Kidney (tissue), 14 donors: Measurements from ENCODE around the gene USP2. TPM values are rescaled to one million over a fixed set of nuclear protein-coding genes. Genes with fewer than 3 reads are reported as not detected.
A peak's percentile ranks its signal among the peaks of the same experiment; 100 is the strongest.

Source experiments
- DNase-seq, 5 donors: peaks; one replicate each; pipeline ENCODE4 v3.0.0-alpha.2; 2013 to 2020
- FAIRE-seq: peaks from 2 replicates; lab custom pipeline; 2012; peaks lifted over from hg19 to GRCh38; lab: Jason Lieb, UNC
- H3K27ac ChIP-seq, 2 donors: one replicate each; pipeline ENCODE4 v1.7.0; 2013; ENCODE audit warnings: low read depth in 2 of 2, low read length in 2 of 2, inconsistent platforms in 1 of 2
- H3K27me3 ChIP-seq: one replicate; pipeline ENCODE4 v1.7.1; 2013; ENCODE audit warnings: low read length, inconsistent platforms; ENCODE audit not compliant: control insufficient read depth, insufficient read depth
- H3K36me3 ChIP-seq, 3 donors: one replicate each; pipeline versions ENCODE4 v1.7.0 to v1.7.1; 2013; ENCODE audit warnings: low read length in 3 of 3, control low read depth in 1 of 3, inconsistent platforms in 1 of 3; ENCODE audit not compliant: insufficient read depth in 3 of 3, control insufficient read depth in 2 of 3
- H3K4me1 ChIP-seq, 3 donors: one replicate each; pipeline versions ENCODE4 v1.7.0 to v1.7.1; 2013; ENCODE audit warnings: low read length in 3 of 3, inconsistent platforms in 1 of 3, low read depth in 1 of 3; ENCODE audit not compliant: control insufficient read depth in 2 of 3, insufficient read depth in 2 of 3
- H3K4me3 ChIP-seq, 3 donors: one replicate each; pipeline versions ENCODE4 v1.7.0 to v1.8.1; 2013; ENCODE audit warnings: low read length in 3 of 3, control low read depth in 1 of 3, inconsistent platforms in 1 of 3
- H3K9ac ChIP-seq, 3 donors: one replicate each; pipeline versions ENCODE4 v1.7.0 to v1.7.1; 2013; ENCODE audit warnings: low read length in 3 of 3, control low read depth in 1 of 3, inconsistent platforms in 1 of 3
- H3K9me3 ChIP-seq, 3 donors: one replicate each; pipeline versions ENCODE4 v1.7.0 to v1.7.1; 2013; ENCODE audit warnings: low read length in 3 of 3, control low read depth in 1 of 3, inconsistent platforms in 1 of 3; ENCODE audit not compliant: control insufficient read depth in 2 of 3, insufficient read depth in 1 of 3
- intact Hi-C: fragments of 100-400 bp; cut with DNase I; formaldehyde crosslinking; loops from one replicate; pipeline ENCODE4 v1.11.1; 2022
- polyA plus RNA-seq: library from polyadenylated mRNA; stranded (reverse); fragments of 350-450 nt; fragmentation: Illumina TruSeq; extraction: RNeasy Lipid Tissue Mini Kit (QIAGEN cat#74804); gene quantifications from one replicate; pipeline ENCODE4 v1.2.3, GENCODE V29; 2014; ENCODE audit warnings: low read depth, low replicate concordance; ENCODE audit not compliant: insufficient read depth
- total RNA-seq: library from RNA; stranded (reverse); fragmentation: NEBNext Ultra II Directional; extraction: Animal tissue kit (Norgen Biotek cat#: 25700); gene quantifications from one replicate; pipeline ENCODE4 v1.2.1, GENCODE V29; 2021
- TF ChIP-seq, protein P1 (sequence below): IDR thresholded peaks from 3 replicates; pipeline ENCODE4 v1.5.1; 2012; ENCODE audit warnings: mild to moderate bottlenecking, moderate library complexity, borderline replicate concordance; ENCODE audit not compliant: insufficient read depth; ENCODE audit errors: extremely low read depth
- donor health status: control.
- donor health status: control.
- donor health status: control.
- donor health status: control.
- donor health status: control.
- donor health status: DM: yes; HTN: yes; CAD: no.
- donor health status: Normal renal cell carcinoma (clear cell type).

Gene USP2
- total and polyA plus RNA-seq, 2 donors from 2014 or later: 30.4 to 57.6 TPM

DNA sequence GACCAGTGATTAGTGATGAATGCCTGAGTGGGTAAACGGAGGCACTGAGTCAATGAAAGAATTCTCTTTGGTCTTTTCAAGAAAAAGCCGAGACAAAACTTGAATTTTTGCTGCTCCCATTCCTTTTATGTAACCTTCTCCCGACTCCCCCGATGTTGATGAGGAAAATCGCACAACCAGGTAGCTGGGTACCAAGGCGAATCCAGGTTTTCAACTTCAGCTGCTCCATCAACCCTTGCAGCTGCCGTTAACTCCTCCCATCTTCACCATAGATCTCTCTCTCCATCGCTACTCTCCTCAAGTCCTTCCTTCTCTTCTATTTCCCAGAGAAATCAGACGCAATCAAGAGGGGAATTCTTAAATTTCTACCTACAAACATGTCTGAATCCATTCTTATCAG, 611 bp upstream of the USP2 start:
- H3K4me1 ChIP-seq: peaks cover 0 to 17% (median 11%) of the 10 kb centered on the region in 3 donors
- peak overlapping the region; percentile 27 to 56 (median 48) for H3K9ac ChIP-seq
- TF ChIP-seq, protein P1, sequence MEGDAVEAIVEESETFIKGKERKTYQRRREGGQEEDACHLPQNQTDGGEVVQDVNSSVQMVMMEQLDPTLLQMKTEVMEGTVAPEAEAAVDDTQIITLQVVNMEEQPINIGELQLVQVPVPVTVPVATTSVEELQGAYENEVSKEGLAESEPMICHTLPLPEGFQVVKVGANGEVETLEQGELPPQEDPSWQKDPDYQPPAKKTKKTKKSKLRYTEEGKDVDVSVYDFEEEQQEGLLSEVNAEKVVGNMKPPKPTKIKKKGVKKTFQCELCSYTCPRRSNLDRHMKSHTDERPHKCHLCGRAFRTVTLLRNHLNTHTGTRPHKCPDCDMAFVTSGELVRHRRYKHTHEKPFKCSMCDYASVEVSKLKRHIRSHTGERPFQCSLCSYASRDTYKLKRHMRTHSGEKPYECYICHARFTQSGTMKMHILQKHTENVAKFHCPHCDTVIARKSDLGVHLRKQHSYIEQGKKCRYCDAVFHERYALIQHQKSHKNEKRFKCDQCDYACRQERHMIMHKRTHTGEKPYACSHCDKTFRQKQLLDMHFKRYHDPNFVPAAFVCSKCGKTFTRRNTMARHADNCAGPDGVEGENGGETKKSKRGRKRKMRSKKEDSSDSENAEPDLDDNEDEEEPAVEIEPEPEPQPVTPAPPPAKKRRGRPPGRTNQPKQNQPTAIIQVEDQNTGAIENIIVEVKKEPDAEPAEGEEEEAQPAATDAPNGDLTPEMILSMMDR: no peak
- no peaks in the 10 kb centered on the region for H3K27me3 ChIP-seq
- no peaks in the 10 kb centered on the region for H3K9me3 ChIP-seq
- no peak overlapping the region for H3K27ac ChIP-seq
- DNase-seq (peak in 1 of 5 donors; percentile 23), FAIRE-seq (no peak)
- peak overlapping the region; percentile 59 to 87 (median 76) for H3K4me3 ChIP-seq
- H3K36me3 ChIP-seq: no peaks in the 10 kb centered on the region
- intact Hi-C loops: no loop called here

DNA sequence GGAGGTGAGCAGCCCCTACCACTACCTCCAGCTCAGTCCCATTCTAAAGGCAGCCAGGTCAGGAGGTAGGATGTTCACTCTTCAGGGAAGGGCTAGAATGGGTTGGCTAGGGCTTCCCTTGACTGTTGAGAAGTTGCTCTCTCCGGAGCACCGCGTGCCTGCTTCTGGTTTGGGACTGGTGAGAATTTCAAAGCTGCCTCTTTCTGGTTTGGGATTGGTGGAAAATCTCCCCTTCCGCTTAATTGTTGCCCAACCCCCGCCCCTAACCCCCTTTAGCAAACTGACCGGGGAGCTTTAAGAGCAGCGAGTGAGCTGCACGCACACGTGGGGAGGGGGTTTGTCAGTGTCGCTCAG, 686 bp downstream of the USP2 start:
- Histone ChIP-seq H3K36me3 (no peaks in the 10 kb centered on the region), H3K9ac (peak overlapping the region in 2 of 3 donors; percentile 76 to 80), H3K9me3 (no peaks in the 10 kb centered on the region), H3K4me1 (peaks cover 0 to 25% (median 16%) of the 10 kb centered on the region in 3 donors), H3K4me3 (peak overlapping the region; percentile 48 to 87 (median 70)), H3K27ac (peak overlapping the region; percentile 54 to 67), H3K27me3 (no peaks in the 10 kb centered on the region)
- FAIRE-seq (no peak), DNase-seq (peak in 1 of 5 donors; percentile 48)
- intact Hi-C loops: no loop called here
- TF ChIP-seq, protein P1: no peak

DNA sequence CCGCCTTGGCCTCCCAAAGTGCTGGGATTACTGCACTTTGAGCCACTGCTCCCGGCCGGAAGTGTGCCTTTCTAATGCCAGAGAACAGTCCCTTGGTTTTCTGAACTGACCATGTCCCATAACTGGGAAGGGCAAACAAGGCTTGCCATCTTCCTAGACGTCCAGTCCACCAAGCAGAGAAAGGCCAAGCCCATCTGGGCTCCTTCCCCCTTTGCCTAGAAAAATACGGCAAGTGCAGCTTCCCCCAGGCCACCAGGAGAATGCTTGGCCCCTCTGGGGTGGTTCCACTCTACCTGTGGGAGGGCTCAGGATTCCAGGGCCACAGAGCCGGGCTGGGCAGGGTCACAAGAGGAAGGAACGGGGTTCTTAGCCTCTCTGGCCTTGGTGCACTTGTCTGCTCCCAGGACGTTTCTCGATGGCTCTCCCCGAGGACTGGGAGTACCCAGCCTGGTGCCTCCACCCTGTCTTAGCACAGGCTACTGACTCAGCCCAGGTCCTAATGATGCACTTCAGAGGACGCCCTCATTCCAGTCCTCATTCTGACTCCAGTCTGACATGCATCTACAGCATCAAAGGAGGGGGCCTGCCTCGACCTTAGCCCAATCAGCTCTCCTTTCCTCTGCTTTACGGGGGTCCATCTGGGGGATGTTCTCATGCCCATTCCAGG, 1.2 kb downstream of the USP2 start:
- no peak overlapping the region for H3K27ac ChIP-seq
- H3K9ac ChIP-seq: peak overlapping the region in 1 of 3 donors; percentile 80
- no peaks in the 10 kb centered on the region for H3K27me3 ChIP-seq
- H3K36me3 ChIP-seq: no peaks in the 10 kb centered on the region
- TF ChIP-seq, protein P1: no peak
- intact Hi-C loops: no loop called here
- no peaks in the 10 kb centered on the region for H3K9me3 ChIP-seq
- DNase-seq (peak in 2 of 5 donors; percentile 50 to 70), FAIRE-seq (no peak)
- H3K4me1 ChIP-seq: peaks cover 0 to 26% (median 18%) of the 10 kb centered on the region in 3 donors
- H3K4me3 ChIP-seq: peak overlapping the region in 2 of 3 donors; percentile 70 to 87
